ENCODE measurements around the gene VDR. TPM values are rescaled to one million over a fixed set of nuclear protein-coding genes. Genes with fewer than 3 reads are reported as not detected.

The VDR gene
- total RNA-seq, 4 donors from 2014 or later: 62.3 to 191 (median 117) TPM

- no peak for DNase-seq
- in situ Hi-C loops (cut with MboI; ENCODE audit: low pct_ligation_motif_present in 1 of 4, low pct_unique_long_range_greater_than_20kb in 1 of 4, low sequenced_read_pairs in 3 of 4) (loop anchor here (5.0 to 25.0 kb wide), 4 partner anchors 54 to 126 kb away; partner anchors contain the start of gene ENDOU (in 2 of the 4)), intact Hi-C loops (cut with DNase I; ENCODE audit: low total_unique reads) (loop anchor here (5.0 kb wide), 1 partner anchor 121 kb away; no protein-coding TSS in a partner anchor)
- TF ChIP-seq CTCF (IDR thresholded peaks at IDR 0.05) (peak; percentile 25 to 58 (median 53)), EP300 (IDR thresholded peaks at IDR 0.05; ENCODE audit: low read depth) (no peak), POLR2A (IDR thresholded peaks at IDR 0.05) (no peak), POLR2AphosphoS5 (IDR thresholded peaks at IDR 0.05) (no peak)
- Histone ChIP-seq H3K36me3 (no peaks in the 10 kb centered on the region), H3K27me3 (no peaks in the 10 kb centered on the region), H3K9me3 (no peaks in the 10 kb centered on the region), H3K27ac (peak overlapping the region in 1 of 4 donors; percentile 15), H3K4me3 (no peak overlapping the region), H3K4me1 (peaks cover 0 to 13% (median 0%) of the 10 kb centered on the region in 4 donors)
- WGBS, 2 donors (ENCODE audit: low coverage in 1 of 2): 41 to 100% methylated on average over 2 to 10 of the region's 10 CpGs
These were observed 66.4 kb downstream of the VDR start for GRCh38 chr12:47838286-47838931.

GRCh38 chr12:47837190-47838171, 67.3 kb downstream of the VDR start:
- H3K27me3 ChIP-seq: no peaks in the 10 kb centered on the region
- H3K36me3 ChIP-seq: no peaks in the 10 kb centered on the region
- DNase-seq: peak; percentile 78
- intact Hi-C loops (cut with DNase I; ENCODE audit: low total_unique reads) (loop anchor here (2.0 to 5.0 kb wide), 2 partner anchors 59 to 120 kb away; no protein-coding TSS in a partner anchor), in situ Hi-C loops (cut with MboI; ENCODE audit: low pct_ligation_motif_present in 1 of 4, low pct_unique_long_range_greater_than_20kb in 1 of 4, low sequenced_read_pairs in 3 of 4) (loop anchor here (5.0 to 25.0 kb wide), 4 partner anchors 53 to 125 kb away; partner anchors contain the start of gene ENDOU (in 2 of the 4))
- 47 to 78% methylated on average over 8 to 13 of the region's 13 CpGs for WGBS, 2 donors (ENCODE audit: low coverage in 1 of 2)
- peaks cover 0 to 13% (median 0%) of the 10 kb centered on the region in 4 donors for H3K4me1 ChIP-seq
- TF ChIP-seq CTCF (IDR thresholded peaks at IDR 0.05) (peak; percentile 90 to 97 (median 92)), EP300 (IDR thresholded peaks at IDR 0.05; ENCODE audit: low read depth) (no peak), POLR2AphosphoS5 (IDR thresholded peaks at IDR 0.05) (no peak)
- no peaks in the 10 kb centered on the region for H3K9me3 ChIP-seq
- H3K27ac ChIP-seq: peak overlapping the region in 1 of 4 donors; percentile 15
- no peak overlapping the region for H3K4me3 ChIP-seq

GRCh38 chr12:47835831-47836155, 69.0 kb downstream of the VDR start:
- no peak overlapping the region for H3K4me3 ChIP-seq
- 93% methylated on average over 3 of the region's 3 CpGs; no CpG with 5 or more reads in 1 of the 2 donors for WGBS, 2 donors (ENCODE audit: low coverage in 1 of 2)
- H3K27ac ChIP-seq: no peak overlapping the region
- H3K27me3 ChIP-seq: no peaks in the 10 kb centered on the region
- intact Hi-C loops (cut with DNase I; ENCODE audit: low total_unique reads) (loop anchor here (2.0 to 5.0 kb wide), 2 partner anchors 57 to 118 kb away; no protein-coding TSS in a partner anchor), in situ Hi-C loops (cut with MboI; ENCODE audit: low pct_ligation_motif_present in 1 of 4, low pct_unique_long_range_greater_than_20kb in 1 of 4, low sequenced_read_pairs in 3 of 4) (loop anchor here (5.0 to 25.0 kb wide), 4 partner anchors 51 to 123 kb away; partner anchors contain the start of gene ENDOU (in 2 of the 4))
- no peaks in the 10 kb centered on the region for H3K9me3 ChIP-seq
- H3K36me3 ChIP-seq: no peaks in the 10 kb centered on the region
- TF ChIP-seq POLR2AphosphoS5 (IDR thresholded peaks at IDR 0.05): no peak
- no peak for TF ChIP-seq POLR2A (IDR thresholded peaks at IDR 0.05)
- no peak for TF ChIP-seq CTCF (IDR thresholded peaks at IDR 0.05)
- no peak for TF ChIP-seq EP300 (IDR thresholded peaks at IDR 0.05; ENCODE audit: low read depth)
- DNase-seq: no peak
- peaks cover 0 to 7% (median 0%) of the 10 kb centered on the region in 4 donors for H3K4me1 ChIP-seq

Measured in transverse colon (tissue), 4 donors.